Measurements from ENCODE around the gene ATP6V1B1.

The ATP6V1B1 gene

GRCh38 chr2:70962211-70962884 lies 26.6 kb downstream of the ATP6V1B1 start:
- no peak for TF ChIP-seq CTCF (conservative IDR thresholded peaks at IDR 0.05; ENCODE audit: low read depth, low read length)
- DNase-seq (ENCODE audit: low read depth): no peak
- no peak overlapping the region for H3K4me3 ChIP-seq (ENCODE audit: low read depth, low read length)

- DNase-seq (ENCODE audit: low read depth): no peak
- no peak for TF ChIP-seq CTCF (conservative IDR thresholded peaks at IDR 0.05; ENCODE audit: low read depth, low read length)
- no peak overlapping the region for H3K4me3 ChIP-seq (ENCODE audit: low read depth, low read length)
Observed at GRCh38 chr2:70962885-70963878, 27.5 kb downstream of the ATP6V1B1 start.

- no peak overlapping the region for H3K4me3 ChIP-seq (ENCODE audit: low read depth, low read length)
- TF ChIP-seq CTCF (conservative IDR thresholded peaks at IDR 0.05; ENCODE audit: low read depth, low read length): no peak
- no peak for DNase-seq (ENCODE audit: low read depth)
Observed at GRCh38 chr2:70964133-70964532, 28.4 kb downstream of the ATP6V1B1 start.

GRCh38 chr2:70964596-70965386 lies 29.1 kb downstream of the ATP6V1B1 start:
- peak; percentile 70 for DNase-seq (ENCODE audit: low read depth)
- H3K4me3 ChIP-seq (ENCODE audit: low read depth, low read length): peak overlapping the region; percentile 54
- TF ChIP-seq CTCF (conservative IDR thresholded peaks at IDR 0.05; ENCODE audit: low read depth, low read length): peak; percentile 76

- H3K4me3 ChIP-seq (ENCODE audit: low read depth, low read length): no peak overlapping the region
- DNase-seq (ENCODE audit: low read depth): no peak
- TF ChIP-seq CTCF (conservative IDR thresholded peaks at IDR 0.05; ENCODE audit: low read depth, low read length): no peak
Observed at GRCh38 chr2:70965506-70965905, 29.8 kb downstream of the ATP6V1B1 start.

- H3K4me3 ChIP-seq (ENCODE audit: low read depth, low read length): no peak overlapping the region
- TF ChIP-seq CTCF (conservative IDR thresholded peaks at IDR 0.05; ENCODE audit: low read depth, low read length): no peak
- no peak for DNase-seq (ENCODE audit: low read depth)
Observed at GRCh38 chr2:70966681-70967080, 31.0 kb downstream of the ATP6V1B1 start.
